Measurements from ENCODE around the gene TBP.
"Not testable (repeated sequence)": the region's sequence is repeated elsewhere in the genome, so short reads cannot be mapped to it uniquely, and the experiment has no call there.

GRCh38 chr6:170609225-170609624 lies 55.1 kb downstream of the TBP start:
- not testable (repeated sequence) for TF ChIP-seq CTCF (conservative IDR thresholded peaks at IDR 0.05); ZFX (IDR thresholded peaks at IDR 0.05)
